Activated CD4-positive, alpha-beta T cell treated with anti-CD3 and anti-CD28 coated beads for 36 hours (primary cell): ENCODE measurements around the gene HEXIM1. TPM values are rescaled to one million over a fixed set of nuclear protein-coding genes. Genes with fewer than 3 reads are reported as not detected.

ENCODE experiments used
- ATAC-seq: fragments of 200-7000 bp; cut with Tn5 transposase; one replicate; pipeline ENCODE4 v1.10.0; 2021; ENCODE audit warnings: mild to moderate bottlenecking, moderate library complexity
- CTCF ChIA-PET: fragments of 350-600 bp; sonication (Branson Sonifier 250); formaldehyde crosslinking; loops from one replicate; lab custom pipeline; 2021; ENCODE audit warnings: antibody characterized with exemption; lab: Charles Lee
- POLR2A ChIA-PET: fragments of 350-600 bp; sonication (Branson Sonifier 250); formaldehyde crosslinking; loops from one replicate; lab custom pipeline; 2021; ENCODE audit warnings: antibody characterized with exemption, inconsistent platforms; lab: Charles Lee
- DNase-seq: peaks from one replicate; pipeline ENCODE4 v3.0.0-alpha.2; 2020
- H3K27ac Mint-ChIP-seq: one replicate; pipeline ENCODE4 v1.8.0; 2021; ENCODE audit warnings: mixed read lengths
- H3K27me3 Mint-ChIP-seq: one replicate; pipeline ENCODE4 v1.8.0; 2021; ENCODE audit warnings: mixed read lengths
- H3K36me3 Mint-ChIP-seq: one replicate; pipeline ENCODE4 v1.8.0; 2021; ENCODE audit warnings: low read depth, mixed read lengths
- H3K4me1 Mint-ChIP-seq: one replicate; pipeline ENCODE4 v1.8.0; 2021; ENCODE audit warnings: mixed read lengths
- H3K4me3 Mint-ChIP-seq: one replicate; pipeline ENCODE4 v1.8.0; 2021; ENCODE audit warnings: mild to moderate bottlenecking, moderate library complexity, mixed read lengths
- H3K9me3 Mint-ChIP-seq: one replicate; pipeline ENCODE4 v1.8.0; 2021; ENCODE audit warnings: low read depth, mixed read lengths
- intact Hi-C, 2 experiments: fragments of 100-400 bp; cut with DNase I in 1 of 2; cut with micrococcal nuclease in 1 of 2; formaldehyde crosslinking; loops; one replicate each; pipeline versions ENCODE4 v1.14.2 to v1.15.1; 2022 to 2024; cut with DNase I, micrococcal nuclease
- total RNA-seq, 2 experiments: library from RNA; stranded (reverse); gene quantifications; one replicate each; pipeline ENCODE4 v1.2.3, GENCODE V29; 2021

Gene HEXIM1
- total RNA-seq, 2 experiments from 2014 or later = 27.1 to 27.3 TPM

DNA sequence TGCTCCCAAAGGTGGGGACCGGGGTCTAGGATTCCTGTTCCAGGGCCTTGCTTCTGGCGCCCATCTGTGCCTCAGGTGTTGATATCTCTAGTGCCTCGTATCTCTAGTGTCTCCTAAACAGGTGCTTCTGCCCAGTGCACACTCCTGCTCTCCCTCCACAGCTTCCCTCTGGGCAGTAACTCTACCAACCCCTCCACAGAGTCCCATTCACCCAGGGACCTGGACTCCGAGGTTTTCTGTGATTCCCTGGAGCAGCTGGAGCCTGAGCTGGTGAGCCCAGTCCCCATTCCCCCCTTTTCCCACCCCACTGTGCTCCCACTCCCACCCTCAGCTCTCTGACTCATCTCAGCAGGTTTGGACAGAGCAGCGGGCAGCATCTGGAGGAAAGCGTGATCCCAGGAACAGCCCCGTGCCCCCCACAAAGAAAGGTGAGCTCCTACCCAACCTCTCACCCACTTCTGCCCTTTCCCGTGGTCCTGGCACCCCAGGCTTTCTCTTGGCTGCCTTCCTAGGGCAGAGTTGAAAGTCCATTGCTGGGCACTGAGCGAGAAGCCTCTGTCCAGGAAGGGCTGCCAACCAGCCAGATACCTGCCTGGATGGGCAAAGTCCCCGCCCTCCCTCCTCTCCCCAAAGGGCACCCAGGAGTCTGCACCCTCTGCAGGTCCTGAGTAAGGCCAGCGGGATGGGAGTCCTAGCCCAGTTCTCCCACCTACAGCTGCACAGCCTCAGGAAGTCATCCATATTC lies 10.5 kb upstream of the HEXIM1 start:
- intact Hi-C loops = loop anchor here in 1 of 2 experiments (10.0 kb wide), 1 partner anchor 363 kb away; no protein-coding TSS in a partner anchor
- no peaks in the 10 kb centered on the region for H3K27me3 Mint-ChIP-seq
- H3K4me3 Mint-ChIP-seq = no peak overlapping the region
- no peak overlapping the region for H3K27ac Mint-ChIP-seq
- no peaks in the 10 kb centered on the region for H3K9me3 Mint-ChIP-seq
- ATAC-seq (no peak), DNase-seq (no peak)
- peaks cover 9% of the 10 kb centered on the region for H3K4me1 Mint-ChIP-seq
- CTCF ChIA-PET = interaction anchor here (1.3 to 7.0 kb wide), 3 partner anchors 11 to 60 kb away, joined by 4 to 222 read pairs (median 201); partner anchors contain the start of gene HEXIM1
- POLR2A ChIA-PET = interaction anchor here (2.8 kb wide), 1 partner anchor 12 kb away, joined by 65 read pairs; the partner anchor contains the start of gene HEXIM1
- H3K36me3 Mint-ChIP-seq = no peaks in the 10 kb centered on the region

DNA sequence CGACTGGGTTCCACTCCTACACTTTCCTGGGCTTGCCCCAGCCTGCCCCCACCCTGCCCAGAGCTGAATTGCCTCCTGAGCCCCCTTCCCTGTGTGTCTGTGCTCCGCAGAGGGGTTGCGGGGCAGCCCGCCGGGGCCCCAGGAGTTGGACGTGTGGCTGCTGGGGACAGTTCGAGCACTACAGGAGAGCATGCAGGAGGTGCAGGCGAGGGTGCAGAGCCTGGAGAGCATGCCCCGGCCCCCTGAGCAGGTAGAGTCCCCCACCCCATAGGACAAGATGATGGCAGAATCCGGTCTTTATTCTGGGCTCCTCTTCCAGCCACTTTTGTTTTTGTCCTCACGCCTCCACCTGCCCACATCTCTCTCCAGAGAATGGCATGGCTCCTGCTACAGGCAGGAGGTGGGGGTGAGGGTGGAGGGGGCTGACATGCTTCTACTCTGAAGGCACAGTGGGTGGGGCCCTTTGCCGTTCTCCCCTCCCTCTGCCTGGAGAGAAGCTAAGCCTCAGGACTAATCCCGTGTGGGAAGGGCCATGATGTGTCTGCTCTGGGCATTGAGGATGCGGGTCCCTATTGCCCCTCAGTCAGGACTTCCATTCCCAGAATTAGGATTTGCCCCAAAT lies 9.3 kb upstream of the HEXIM1 start:
- ChIA-PET CTCF (interaction anchor here (0.6 to 1.4 kb wide), 7 partner anchors 10 to 177 kb away, joined by 3 to 8 read pairs (median 4); partner anchors contain the start of gene HEXIM1), POLR2A (interaction anchor here (1.4 kb wide), 1 partner anchor 10 kb away, joined by 12 read pairs; the partner anchor contains the start of gene HEXIM1)
- ATAC-seq (no peak), DNase-seq (no peak)
- H3K4me1 Mint-ChIP-seq = peaks cover 11% of the 10 kb centered on the region
- intact Hi-C loops = loop anchor here in 1 of 2 experiments (10.0 kb wide), 1 partner anchor 364 kb away; no protein-coding TSS in a partner anchor
- H3K36me3 Mint-ChIP-seq = no peaks in the 10 kb centered on the region
- no peak overlapping the region for H3K27ac Mint-ChIP-seq
- H3K27me3 Mint-ChIP-seq = no peaks in the 10 kb centered on the region
- H3K9me3 Mint-ChIP-seq = no peaks in the 10 kb centered on the region
- no peak overlapping the region for H3K4me3 Mint-ChIP-seq

DNA sequence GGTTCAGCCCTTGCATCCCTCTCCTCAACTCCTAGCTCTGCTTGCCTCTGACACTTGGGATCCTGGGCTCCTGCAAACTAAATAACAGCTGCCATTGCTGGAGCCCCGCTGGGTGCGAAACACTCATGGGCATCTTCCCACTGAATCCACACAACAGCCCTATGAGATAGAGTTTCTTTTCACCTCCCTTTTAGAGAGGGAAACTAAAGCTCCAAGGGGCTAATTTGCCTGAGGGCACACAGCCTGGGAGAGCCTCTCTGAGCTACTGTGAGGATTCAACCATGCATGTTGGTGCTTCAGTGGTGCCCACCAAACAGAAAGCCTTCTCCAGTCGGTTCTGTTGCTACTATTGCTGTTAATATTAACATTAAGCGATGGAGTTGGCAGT lies 8.7 kb upstream of the HEXIM1 start:
- no peak for ATAC-seq
- no peak overlapping the region for H3K4me3 Mint-ChIP-seq
- ChIA-PET CTCF (interaction anchor here (1.0 to 1.4 kb wide), 4 partner anchors 9 to 177 kb away, joined by 3 to 8 read pairs (median 4); partner anchors contain the start of gene HEXIM1), POLR2A (interaction anchor here (1.4 kb wide), 1 partner anchor 9 kb away, joined by 12 read pairs; the partner anchor contains the start of gene HEXIM1)
- peaks cover 11% of the 10 kb centered on the region for H3K4me1 Mint-ChIP-seq
- H3K9me3 Mint-ChIP-seq = no peaks in the 10 kb centered on the region
- H3K27me3 Mint-ChIP-seq = no peaks in the 10 kb centered on the region
- no peaks in the 10 kb centered on the region for H3K36me3 Mint-ChIP-seq
- intact Hi-C loops = loop anchor here in 1 of 2 experiments (10.0 kb wide), 1 partner anchor 365 kb away; no protein-coding TSS in a partner anchor
- DNase-seq = no peak
- H3K27ac Mint-ChIP-seq = no peak overlapping the region

- Mint-ChIP-seq H3K9me3 (no peaks in the 10 kb centered on the region), H3K27ac (peak overlapping the region; percentile 47), H3K36me3 (peaks cover 7% of the 10 kb centered on the region), H3K4me3 (peak overlapping the region; percentile 21), H3K27me3 (no peaks in the 10 kb centered on the region), H3K4me1 (peaks cover 24% of the 10 kb centered on the region)
- POLR2A ChIA-PET = interaction anchor here (1.3 to 1.6 kb wide), 2 partner anchors 8 to 18 kb away, joined by 3 to 7 read pairs; partner anchors contain the start of genes ACBD4 and HEXIM2
- intact Hi-C loops = no loop called here
- ATAC-seq = no peak
- no peak for DNase-seq
- CTCF ChIA-PET = no interaction called here
Observed at GRCh38 chr17:45143094-45143670, 5.1 kb upstream of the HEXIM1 start.

GRCh38 chr17:45143767-45144198 lies 4.5 kb upstream of the HEXIM1 start:
- Mint-ChIP-seq H3K36me3 (peaks cover 10% of the 10 kb centered on the region), H3K4me3 (peak overlapping the region; percentile 40), H3K9me3 (no peaks in the 10 kb centered on the region), H3K27me3 (no peaks in the 10 kb centered on the region), H3K27ac (peak overlapping the region; percentile 47), H3K4me1 (peaks cover 27% of the 10 kb centered on the region)
- ChIA-PET POLR2A (interaction anchor here (1.3 to 1.6 kb wide), 3 partner anchors 9 to 85 kb away, joined by 3 to 7 read pairs (median 3); partner anchors contain the start of genes ACBD4 and HEXIM2), CTCF (interaction anchor here (10.0 kb wide), 1 partner anchor 10 kb away, joined by 222 read pairs; the partner anchor contains the start of genes ACBD4 and PLCD3)
- peak; percentile 55 for DNase-seq
- intact Hi-C loops = no loop called here
- ATAC-seq = no peak

DNA sequence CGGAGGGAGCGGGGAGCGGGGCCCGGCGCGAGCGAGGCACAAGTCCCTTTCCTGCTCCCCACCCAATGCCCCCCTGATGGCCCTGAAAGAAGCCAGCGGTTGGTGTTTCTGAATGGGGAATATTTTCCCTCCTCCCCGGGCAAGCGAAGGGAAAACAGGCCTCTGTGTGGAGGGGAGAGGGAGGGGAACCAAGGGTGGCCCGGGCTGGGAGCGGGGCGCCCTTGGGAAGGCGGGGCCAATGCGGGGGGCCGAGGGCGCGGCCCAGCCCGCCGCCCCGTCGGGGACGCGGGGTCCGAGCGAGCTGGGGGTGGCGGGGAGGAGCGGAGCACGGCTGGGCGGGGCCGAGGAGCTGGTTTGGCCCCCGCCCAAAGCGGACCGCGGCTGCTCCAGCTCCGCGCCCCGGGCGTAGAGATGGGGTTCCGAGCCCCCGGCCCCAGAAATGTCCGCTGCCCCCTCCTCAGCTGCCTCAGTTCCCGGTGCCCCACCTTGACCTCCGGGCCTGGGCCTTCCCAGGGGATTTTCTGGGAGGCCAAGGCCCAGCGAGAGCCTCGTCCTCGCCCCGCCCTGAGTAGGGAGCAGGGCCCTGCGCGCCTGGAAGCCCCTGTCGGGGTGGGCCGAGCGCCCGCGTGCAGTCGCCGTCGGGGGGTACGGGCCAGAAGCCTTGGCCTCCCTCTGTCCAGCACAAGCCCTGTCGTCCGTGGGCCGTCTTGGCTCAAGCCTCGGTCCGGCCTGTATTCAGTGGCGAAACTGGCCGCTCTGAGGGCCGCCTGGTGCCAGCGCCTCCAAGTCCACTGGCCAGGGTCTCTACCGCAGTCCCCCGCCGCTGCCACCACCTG lies 3.9 kb upstream of the HEXIM1 start:
- H3K36me3 Mint-ChIP-seq = peaks cover 15% of the 10 kb centered on the region
- ChIA-PET CTCF (interaction anchor here (10.0 kb wide), 1 partner anchor 10 kb away, joined by 222 read pairs; the partner anchor contains the start of genes ACBD4 and PLCD3), POLR2A (interaction anchor here (1.3 to 1.6 kb wide), 3 partner anchors 9 to 85 kb away, joined by 3 to 7 read pairs (median 3); partner anchors contain the start of genes ACBD4 and HEXIM2)
- no peaks in the 10 kb centered on the region for H3K27me3 Mint-ChIP-seq
- no peak overlapping the region for H3K27ac Mint-ChIP-seq
- intact Hi-C loops = loop anchor here (5.0 kb wide), 2 partner anchors 82 to 957 kb away; partner anchors contain the start of genes NMT1 (in 1 of the 2) and TMUB2 (in 1 of the 2)
- no peaks in the 10 kb centered on the region for H3K9me3 Mint-ChIP-seq
- ATAC-seq (no peak), DNase-seq (peak; percentile 52)
- H3K4me1 Mint-ChIP-seq = peaks cover 27% of the 10 kb centered on the region
- peak overlapping the region; percentile 40 for H3K4me3 Mint-ChIP-seq

DNA sequence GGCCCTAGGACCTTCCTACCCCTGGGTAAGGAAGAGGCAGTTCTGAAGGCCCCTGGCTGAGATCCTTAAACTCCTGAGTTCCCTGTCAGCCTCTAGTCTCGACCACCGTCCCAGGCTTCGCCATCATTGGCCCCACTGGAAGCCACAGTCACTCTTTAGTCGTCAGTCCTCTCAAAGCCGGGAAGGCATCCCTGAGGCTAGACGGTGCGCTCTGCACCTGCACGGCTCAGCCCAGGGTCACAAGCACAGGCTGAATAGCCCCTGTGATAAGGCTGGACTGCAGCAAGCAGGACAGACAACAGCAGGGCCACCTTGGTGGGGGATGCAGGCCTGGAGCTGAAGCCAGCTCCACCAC lies 3.3 kb upstream of the HEXIM1 start:
- intact Hi-C loops = loop anchor here (5.0 kb wide), 2 partner anchors 83 to 958 kb away; partner anchors contain the start of genes NMT1 (in 1 of the 2) and TMUB2 (in 1 of the 2)
- POLR2A ChIA-PET = interaction anchor here (1.4 to 1.6 kb wide), 3 partner anchors 10 to 84 kb away, joined by 3 to 7 read pairs (median 5); partner anchors contain the start of genes ACBD4 and HEXIM2
- H3K4me3 Mint-ChIP-seq = peak overlapping the region; percentile 26
- H3K9me3 Mint-ChIP-seq = no peaks in the 10 kb centered on the region
- H3K36me3 Mint-ChIP-seq = peaks cover 21% of the 10 kb centered on the region
- H3K27ac Mint-ChIP-seq = no peak overlapping the region
- ATAC-seq = no peak
- CTCF ChIA-PET = interaction anchor here (0.5 to 10.0 kb wide), 2 partner anchors 11 to 226 kb away, joined by 3 to 222 read pairs; partner anchors contain the start of genes ACBD4 and PLCD3
- H3K4me1 Mint-ChIP-seq = peaks cover 27% of the 10 kb centered on the region
- H3K27me3 Mint-ChIP-seq = no peaks in the 10 kb centered on the region
- DNase-seq = no peak

- intact Hi-C loops = loop anchor here (5.0 kb wide), 2 partner anchors 84 to 959 kb away; partner anchors contain the start of genes NMT1 (in 1 of the 2) and TMUB2 (in 1 of the 2)
- ChIA-PET CTCF (interaction anchor here (0.6 to 10.0 kb wide), 3 partner anchors 12 to 171 kb away, joined by 3 to 222 read pairs (median 4); partner anchors contain the start of genes ACBD4, MAP3K14 and PLCD3), POLR2A (interaction anchor here (1.4 kb wide), 1 partner anchor 15 kb away, joined by 5 read pairs; the partner anchor contains the start of gene HEXIM2)
- H3K27ac Mint-ChIP-seq = peak overlapping the region; percentile 100
- H3K27me3 Mint-ChIP-seq = no peaks in the 10 kb centered on the region
- peaks cover 31% of the 10 kb centered on the region for H3K36me3 Mint-ChIP-seq
- H3K9me3 Mint-ChIP-seq = no peaks in the 10 kb centered on the region
- no peak for DNase-seq
- ATAC-seq = no peak
- H3K4me3 Mint-ChIP-seq = peak overlapping the region; percentile 99
- peaks cover 32% of the 10 kb centered on the region for H3K4me1 Mint-ChIP-seq
Observed at GRCh38 chr17:45146166-45146565, 2.1 kb upstream of the HEXIM1 start.

DNA sequence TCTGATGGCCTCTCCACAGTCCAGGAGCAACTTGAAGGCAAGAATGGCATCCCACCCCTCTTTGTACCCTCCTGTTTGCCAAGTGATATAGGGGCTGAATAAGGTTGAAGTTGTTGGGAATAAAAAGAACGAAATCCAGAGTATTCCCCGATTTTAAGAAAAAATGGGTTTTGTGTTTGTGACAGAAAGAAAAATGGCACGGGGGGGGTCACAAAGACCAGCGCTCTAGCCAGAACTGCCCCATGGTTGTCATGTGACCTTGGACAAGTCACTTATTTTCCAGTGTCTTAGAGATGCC lies 1.7 kb upstream of the HEXIM1 start:
- ChIA-PET POLR2A (interaction anchor here (1.4 kb wide), 1 partner anchor 15 kb away, joined by 5 read pairs; the partner anchor contains the start of gene HEXIM2), CTCF (interaction anchor here (0.6 to 10.0 kb wide), 3 partner anchors 12 to 170 kb away, joined by 3 to 222 read pairs (median 4); partner anchors contain the start of genes ACBD4, MAP3K14 and PLCD3)
- Mint-ChIP-seq H3K36me3 (peaks cover 35% of the 10 kb centered on the region), H3K4me3 (peak overlapping the region; percentile 99), H3K27me3 (no peaks in the 10 kb centered on the region), H3K27ac (peak overlapping the region; percentile 100), H3K4me1 (peaks cover 36% of the 10 kb centered on the region), H3K9me3 (no peaks in the 10 kb centered on the region)
- ATAC-seq (no peak), DNase-seq (no peak)
- intact Hi-C loops = loop anchor here (5.0 kb wide), 2 partner anchors 84 to 959 kb away; partner anchors contain the start of genes NMT1 (in 1 of the 2) and TMUB2 (in 1 of the 2)
